ENCODE data around the gene CDCA3. TPM values are rescaled to one million over a fixed set of nuclear protein-coding genes. Genes with fewer than 3 reads are reported as not detected.

CDCA3 gene
- total RNA-seq, 1 donor from 2014 or later, result 2.9 TPM

DNA sequence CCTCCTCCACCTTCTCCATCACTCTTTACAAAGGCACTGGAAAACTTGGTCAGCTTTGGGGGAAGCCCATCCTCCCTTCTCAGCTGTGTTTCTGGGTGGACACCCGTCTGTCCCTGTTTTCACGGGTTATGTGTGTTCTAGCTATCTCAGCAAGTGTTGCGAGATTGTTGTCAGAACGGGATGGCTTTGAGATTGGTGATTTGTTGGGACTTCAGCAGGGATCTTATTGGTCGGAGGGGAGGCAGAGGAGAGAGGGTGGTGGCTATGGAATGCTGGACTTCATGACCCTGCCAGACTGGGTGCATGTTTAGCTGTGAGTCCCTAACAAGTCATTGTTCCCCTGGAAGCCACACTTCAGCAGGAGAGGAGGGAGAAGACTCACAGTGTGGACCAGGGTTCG, 3.0 kb upstream of the CDCA3 start:
- no peak overlapping the region for H3K27ac ChIP-seq
- DNase-seq (no peak), ATAC-seq (no peak)
- intact Hi-C loops (cut with DNase I), result no loop called here
- peaks cover 12% of the 10 kb centered on the region for H3K4me1 ChIP-seq
- H3K36me3 ChIP-seq, result peaks cover 40% of the 10 kb centered on the region
- no peaks in the 10 kb centered on the region for H3K9me3 ChIP-seq
- H3K4me3 ChIP-seq, result no peak overlapping the region
- TF ChIP-seq CTCF (IDR thresholded peaks at IDR 0.05), result no peak
- H3K27me3 ChIP-seq (ENCODE audit: low read depth), result no peaks in the 10 kb centered on the region

DNA sequence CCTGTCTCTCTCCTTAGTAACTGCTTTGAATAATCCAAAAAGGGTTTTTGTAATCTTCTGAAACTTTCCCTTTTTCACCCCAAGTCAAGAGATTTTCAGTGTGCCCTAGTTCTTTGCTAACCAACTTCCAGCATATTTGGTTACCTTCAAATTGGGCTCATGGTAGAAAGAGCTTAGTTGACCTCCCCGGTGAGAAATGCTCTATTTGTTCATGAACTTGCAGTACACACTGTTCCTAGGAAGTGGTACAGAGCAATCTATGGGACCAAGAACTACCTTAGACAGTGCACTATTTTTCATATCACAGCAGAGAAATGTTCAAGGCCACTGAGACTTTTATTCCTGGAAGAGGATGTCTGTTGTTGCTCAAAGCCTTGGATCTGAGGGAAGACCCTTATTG, 2.5 kb upstream of the CDCA3 start:
- DNase-seq (no peak), ATAC-seq (no peak)
- no peak overlapping the region for H3K27ac ChIP-seq
- no peaks in the 10 kb centered on the region for H3K9me3 ChIP-seq
- peaks cover 12% of the 10 kb centered on the region for H3K4me1 ChIP-seq
- TF ChIP-seq CTCF (IDR thresholded peaks at IDR 0.05), result no peak
- intact Hi-C loops (cut with DNase I), result no loop called here
- peaks cover 36% of the 10 kb centered on the region for H3K36me3 ChIP-seq
- H3K27me3 ChIP-seq (ENCODE audit: low read depth), result no peaks in the 10 kb centered on the region
- H3K4me3 ChIP-seq, result no peak overlapping the region

DNA sequence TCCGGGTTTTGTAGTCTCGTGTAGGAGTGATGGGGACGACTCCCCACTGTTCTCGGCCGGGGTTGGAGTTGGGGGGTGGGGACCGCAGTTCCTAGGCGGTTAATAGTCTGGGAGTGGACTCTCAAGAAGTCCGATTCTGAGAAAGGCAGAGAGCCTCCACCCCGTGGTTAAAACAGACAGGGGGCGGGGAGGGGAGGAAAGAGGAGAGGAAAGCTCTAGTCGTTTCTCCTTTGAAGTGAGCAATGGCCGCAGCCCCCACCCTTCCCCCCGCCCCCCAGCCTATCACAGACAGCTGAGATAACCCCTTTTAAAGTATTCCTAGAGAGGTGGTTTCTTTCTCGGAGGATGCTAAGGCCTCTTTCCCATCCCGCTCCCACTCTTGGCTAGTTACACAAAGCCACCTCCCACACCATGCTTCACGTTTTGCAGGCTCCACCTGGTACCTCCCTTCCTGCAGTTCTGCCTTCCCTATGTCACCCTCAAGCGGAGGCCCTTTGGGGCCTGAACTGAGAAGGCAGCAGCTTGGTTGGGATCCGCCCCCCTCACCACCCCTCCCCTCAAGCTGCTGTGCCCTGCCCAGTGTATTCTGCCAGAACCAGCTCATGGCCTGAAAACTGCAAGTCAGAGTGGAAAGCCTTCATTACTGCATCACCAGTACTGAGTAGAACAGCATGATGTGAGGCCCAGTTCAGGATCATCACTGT, 1.7 kb upstream of the CDCA3 start:
- intact Hi-C loops (cut with DNase I), result no loop called here
- Histone ChIP-seq H3K27ac (peak overlapping the region; percentile 29), H3K27me3 (ENCODE audit: low read depth) (no peaks in the 10 kb centered on the region), H3K9me3 (no peaks in the 10 kb centered on the region), H3K4me3 (peak overlapping the region; percentile 86), H3K4me1 (peaks cover 12% of the 10 kb centered on the region), H3K36me3 (peaks cover 28% of the 10 kb centered on the region)
- TF ChIP-seq CTCF (IDR thresholded peaks at IDR 0.05), result no peak
- ATAC-seq (no peak), DNase-seq (no peak)

GRCh38 chr12:6851921-6852650, 1.0 kb upstream of the CDCA3 start, which contains the start of gene USP5:
USP5 (plus strand) TSS chr12:6852150; CDS start chr12:6852180, 30 bp downstream.
- DNase-seq (peak; percentile 100), ATAC-seq (peak; percentile 95 to 96)
- H3K9me3 ChIP-seq, result no peaks in the 10 kb centered on the region
- H3K27ac ChIP-seq, result peak within 1 kb of the TSS; percentile 96
- peak within 1 kb of the TSS; percentile 86 for H3K4me3 ChIP-seq
- no peak for TF ChIP-seq CTCF (IDR thresholded peaks at IDR 0.05)
- peaks cover 12% of the 10 kb centered on the region for H3K4me1 ChIP-seq
- intact Hi-C loops (cut with DNase I), result no loop called here
- H3K36me3 ChIP-seq, result peaks cover 21% of the 10 kb centered on the region
- no peaks in the 10 kb centered on the region for H3K27me3 ChIP-seq (ENCODE audit: low read depth)

DNA sequence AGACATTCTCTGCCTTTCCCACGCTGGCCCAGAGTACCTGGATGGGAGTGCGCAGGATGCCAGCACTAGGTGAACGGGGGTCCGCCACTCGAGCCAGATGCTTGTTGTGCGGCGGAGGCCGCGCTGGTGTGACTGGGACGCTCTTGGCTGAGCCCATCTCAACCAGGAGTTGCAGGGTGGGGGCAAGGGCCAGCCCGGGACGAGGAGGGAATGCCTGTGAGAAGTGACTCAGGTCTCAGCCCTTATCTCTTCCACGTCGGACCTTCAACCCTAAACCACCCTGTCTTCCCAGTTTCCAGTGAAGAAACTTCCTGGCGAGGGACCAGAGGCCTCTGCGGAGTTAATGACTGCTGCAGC, 312 bp downstream of the CDCA3 start:
- DNase-seq, result no peak
- H3K4me1 ChIP-seq, result peaks cover 12% of the 10 kb centered on the region
- H3K9me3 ChIP-seq, result no peaks in the 10 kb centered on the region
- no peak for TF ChIP-seq CTCF (IDR thresholded peaks at IDR 0.05)
- intact Hi-C loops (cut with DNase I), result no loop called here
- H3K36me3 ChIP-seq, result peaks cover 8% of the 10 kb centered on the region
- H3K27me3 ChIP-seq (ENCODE audit: low read depth), result no peaks in the 10 kb centered on the region
- H3K27ac ChIP-seq, result no peak overlapping the region
- H3K4me3 ChIP-seq, result peak overlapping the region; percentile 86
- no peak for ATAC-seq

All from lower lobe of right lung (tissue), 2 donors.